CD4-positive, alpha-beta memory T cell (primary cell): ENCODE results near the gene SNAPIN. TPM values are rescaled to one million over a fixed set of nuclear protein-coding genes. Genes with fewer than 3 reads are reported as not detected.

ENCODE experiments used
- CTCF ChIA-PET: fragments of 350-600 bp; sonication (Branson Sonifier 250); formaldehyde crosslinking; loops from one replicate; lab custom pipeline; 2021; ENCODE audit warnings: inconsistent platforms; ENCODE audit not compliant: partially characterized antibody; lab: Charles Lee
- POLR2A ChIA-PET: fragments of 350-600 bp; sonication (Branson Sonifier 250); formaldehyde crosslinking; loops from one replicate; lab custom pipeline; 2021; ENCODE audit not compliant: partially characterized antibody; lab: Charles Lee
- DNase-seq, 5 donors: peaks; one replicate each; pipeline versions ENCODE4 v3.0.0 to v3.0.0-alpha.2; 2020 to 2022; ENCODE audit warnings: mixed read lengths in 1 of 5
- H3K27ac ChIP-seq: one replicate; pipeline ENCODE4 v1.7.0; 2013; ENCODE audit warnings: low read depth, low read length
- H3K27me3 ChIP-seq: 2 replicates; pipeline ENCODE4 v1.7.0; 2013; ENCODE audit warnings: mild to moderate bottlenecking, low read length, moderate library complexity; ENCODE audit not compliant: insufficient read depth
- H3K36me3 ChIP-seq: 2 replicates; pipeline ENCODE4 v1.7.0; 2013; ENCODE audit warnings: mild to moderate bottlenecking, low read length, moderate library complexity; ENCODE audit not compliant: insufficient read depth
- H3K4me1 ChIP-seq: 2 replicates; pipeline ENCODE4 v1.7.0; 2013; ENCODE audit warnings: mild to moderate bottlenecking, low read length, moderate library complexity; ENCODE audit not compliant: insufficient read depth
- H3K4me3 ChIP-seq, 2 donors: one replicate each; pipeline ENCODE4 v1.7.0; 2013; ENCODE audit warnings: low read length in 2 of 2, mild to moderate bottlenecking in 1 of 2
- H3K9me3 ChIP-seq, 2 donors: one replicate each; pipeline ENCODE4 v1.7.0; 2013; ENCODE audit warnings: low read length in 2 of 2, control low read depth in 1 of 2; ENCODE audit not compliant: control insufficient read depth in 1 of 2
- H3K27ac Mint-ChIP-seq, 7 donors: one replicate each; pipeline ENCODE4 v1.8.0; 2020 to 2021; ENCODE audit warnings: mixed read lengths in 7 of 7, mild to moderate bottlenecking in 6 of 7, inconsistent platforms in 3 of 7, moderate library complexity in 3 of 7
- H3K27me3 Mint-ChIP-seq, 2 donors: one replicate each; pipeline ENCODE4 v1.8.0; 2020 to 2021; ENCODE audit warnings: mixed read lengths in 2 of 2
- H3K36me3 Mint-ChIP-seq, 2 donors: one replicate each; pipeline ENCODE4 v1.8.0; 2020 to 2021; ENCODE audit warnings: mixed read lengths in 2 of 2, inconsistent platforms in 1 of 2, mild to moderate bottlenecking in 1 of 2
- H3K4me1 Mint-ChIP-seq, 4 donors: one replicate each; pipeline ENCODE4 v1.8.0; 2020 to 2021; ENCODE audit warnings: mixed read lengths in 4 of 4, mild to moderate bottlenecking in 1 of 4
- H3K4me3 Mint-ChIP-seq, 8 donors: one replicate each; pipeline ENCODE4 v1.8.0; 2020 to 2021; ENCODE audit warnings: mixed read lengths in 8 of 8, mild to moderate bottlenecking in 7 of 8, moderate library complexity in 6 of 8, inconsistent platforms in 3 of 8
- H3K9me3 Mint-ChIP-seq, 8 donors: one replicate each; pipeline ENCODE4 v1.8.0; 2020 to 2021; ENCODE audit warnings: mixed read lengths in 8 of 8, mild to moderate bottlenecking in 5 of 8, inconsistent platforms in 3 of 8, moderate library complexity in 1 of 8
- intact Hi-C: fragments of 100-400 bp; cut with micrococcal nuclease; formaldehyde crosslinking; loops from one replicate; pipeline ENCODE4 v1.15.1; 2023
- polyA plus RNA-seq, 2 donors: library from polyadenylated mRNA; unstranded; fragments of 300-500 nt; fragmentation: Illumina TruSeq; gene quantifications; one replicate each; pipeline ENCODE4 v1.2.3, GENCODE V29; 2021
- total RNA-seq, 2 experiments: library from RNA; stranded (reverse); gene quantifications; one replicate each; pipeline ENCODE4 v1.2.3, GENCODE V29; 2021

SNAPIN gene
- total and polyA plus RNA-seq, 4 experiments from 2014 or later: 26.4 to 85.6 (median 51.3) TPM

DNA sequence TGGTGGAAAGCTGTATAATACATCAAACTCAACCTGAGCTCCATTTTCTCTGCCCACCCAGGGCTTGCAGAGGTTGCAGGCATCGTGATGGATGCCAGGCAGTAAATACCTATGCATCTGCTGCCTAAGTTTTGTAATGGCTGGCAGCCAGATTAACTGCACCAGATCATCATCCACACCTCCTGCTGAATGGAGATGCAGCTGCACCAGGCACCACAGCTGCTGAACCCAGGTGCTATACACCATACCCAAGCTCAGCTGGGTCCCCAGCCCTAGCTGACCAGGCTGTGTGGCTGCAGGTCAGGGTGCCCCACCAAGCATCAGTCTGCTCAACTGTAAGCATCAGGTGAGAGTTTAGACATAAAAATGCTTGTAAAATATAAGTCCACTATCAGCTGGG lies 6.7 kb upstream of the SNAPIN start:
- no peaks in the 10 kb centered on the region for H3K9me3 ChIP-seq
- ChIA-PET CTCF (interaction anchor here (1.7 to 2.4 kb wide), 2 partner anchors 9 to 13 kb away, joined by 5 read pairs; no protein-coding TSS in a partner anchor), POLR2A (interaction anchor here (0.6 to 1.2 kb wide), 5 partner anchors 8 to 76 kb away, joined by 3 read pairs; partner anchors contain the start of genes CHTOP and INTS3)
- no peak overlapping the region for H3K4me3 ChIP-seq
- Mint-ChIP-seq H3K4me3 (no peak overlapping the region), H3K4me1 (peaks cover 13 to 37% (median 20%) of the 10 kb centered on the region in 4 donors), H3K27ac (no peak overlapping the region), H3K9me3 (no peaks in the 10 kb centered on the region), H3K36me3 (peaks cover 0 to 8% of the 10 kb centered on the region in 2 donors), H3K27me3 (no peaks in the 10 kb centered on the region)
- no peak overlapping the region for H3K27ac ChIP-seq
- DNase-seq: no peak
- intact Hi-C loops: no loop called here
- no peaks in the 10 kb centered on the region for H3K36me3 ChIP-seq
- no peaks in the 10 kb centered on the region for H3K27me3 ChIP-seq
- peaks cover 16% of the 10 kb centered on the region for H3K4me1 ChIP-seq

DNA sequence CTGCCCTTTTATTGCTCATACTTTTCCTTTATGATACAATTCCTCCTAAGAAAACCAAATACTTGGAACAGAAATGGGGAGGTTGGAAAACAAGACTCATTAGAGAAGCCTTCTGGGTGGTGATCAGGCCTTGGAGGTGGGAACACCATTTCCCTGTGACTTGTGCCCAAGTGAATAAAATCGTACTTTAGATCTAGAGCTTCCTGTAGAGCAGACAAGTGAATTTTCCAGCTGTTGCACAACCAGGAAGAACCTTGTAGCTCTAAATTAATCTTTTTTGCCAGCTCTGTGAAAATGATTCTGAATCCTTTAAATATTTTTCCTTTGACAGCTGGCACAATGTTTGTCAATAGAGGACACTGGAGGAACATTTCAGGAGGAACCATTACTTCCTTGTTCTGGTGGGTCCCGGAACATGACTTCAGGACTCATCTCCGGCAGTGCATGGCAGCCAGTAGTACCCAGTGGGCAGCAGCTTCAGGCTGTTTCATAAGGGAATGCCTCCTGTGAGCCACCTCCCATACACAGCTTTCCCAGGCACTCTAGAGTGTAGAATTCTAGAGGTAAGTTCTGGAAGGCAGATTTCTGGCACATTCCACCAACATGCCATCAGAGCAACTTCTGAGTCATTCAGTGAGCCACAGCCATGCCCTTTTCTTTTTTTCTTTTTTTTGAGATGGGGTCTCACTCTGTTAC lies 5.5 kb upstream of the SNAPIN start:
- Histone ChIP-seq H3K27ac (no peak overlapping the region), H3K9me3 (no peaks in the 10 kb centered on the region), H3K4me1 (peaks cover 18% of the 10 kb centered on the region), H3K36me3 (no peaks in the 10 kb centered on the region), H3K4me3 (no peak overlapping the region), H3K27me3 (no peaks in the 10 kb centered on the region)
- intact Hi-C loops: no loop called here
- ChIA-PET POLR2A (interaction anchor here (1.0 kb wide), 1 partner anchor 13 kb away, joined by 3 read pairs; no protein-coding TSS in a partner anchor), CTCF (interaction anchor here (1.7 to 2.4 kb wide), 2 partner anchors 10 to 14 kb away, joined by 5 read pairs; no protein-coding TSS in a partner anchor)
- Mint-ChIP-seq H3K4me1 (peaks cover 10 to 29% (median 15%) of the 10 kb centered on the region in 4 donors), H3K9me3 (no peaks in the 10 kb centered on the region), H3K4me3 (no peak overlapping the region), H3K36me3 (peaks cover 0 to 2% of the 10 kb centered on the region in 2 donors), H3K27me3 (no peaks in the 10 kb centered on the region), H3K27ac (peak overlapping the region in 2 of 7 donors; percentile 44 to 53)
- DNase-seq: no peak

DNA sequence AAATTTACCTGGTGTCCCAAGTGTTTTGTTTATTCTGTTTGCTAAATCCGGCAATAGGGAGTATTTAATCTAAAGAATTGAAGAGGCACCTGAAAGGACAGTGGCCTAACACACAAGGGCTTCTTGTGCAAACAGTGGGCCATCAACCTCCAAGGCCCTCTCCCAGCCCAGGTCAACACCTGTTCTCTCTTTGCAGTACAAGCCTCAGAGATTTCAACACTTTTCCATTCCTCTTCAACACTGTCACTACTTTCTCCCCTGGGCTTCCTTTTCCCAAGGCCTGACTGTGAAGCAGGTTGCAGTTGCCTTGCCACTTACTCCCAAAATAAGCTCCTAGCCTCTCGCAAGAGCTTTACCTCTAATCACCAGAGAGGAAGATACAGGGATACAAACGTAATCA lies 3.2 kb upstream of the SNAPIN start:
- POLR2A ChIA-PET: interaction anchor here (0.8 to 1.2 kb wide), 2 partner anchors 16 to 22 kb away, joined by 3 to 4 read pairs; partner anchors contain the start of gene CHTOP

DNA sequence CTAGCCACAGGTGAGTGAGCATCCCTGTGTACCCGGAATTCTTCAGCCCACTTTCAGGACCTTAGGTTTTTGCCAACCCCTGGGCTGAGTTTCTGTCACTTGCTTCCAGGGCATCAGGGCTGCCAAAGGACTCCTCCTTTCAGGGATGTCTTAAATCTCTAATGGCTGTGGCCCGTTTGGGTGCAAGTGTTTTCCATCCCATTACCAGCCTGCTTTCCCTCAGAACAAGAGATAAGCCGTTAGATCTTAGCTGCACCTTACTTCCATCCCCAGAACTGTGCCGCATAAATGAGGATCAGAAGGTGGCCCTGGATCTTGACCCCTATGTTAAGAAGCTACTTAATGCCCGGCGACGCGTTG lies 652 bp downstream of the SNAPIN start:
- Histone ChIP-seq H3K4me1 (peaks cover 19% of the 10 kb centered on the region), H3K27me3 (no peaks in the 10 kb centered on the region), H3K9me3 (no peaks in the 10 kb centered on the region), H3K4me3 (peak overlapping the region; percentile 66 to 67), H3K27ac (peak overlapping the region; percentile 89), H3K36me3 (peaks cover 33% of the 10 kb centered on the region)
- peaks cover 26 to 40% of the 10 kb centered on the region in 2 donors for H3K36me3 Mint-ChIP-seq
- H3K27ac Mint-ChIP-seq: peak overlapping the region; percentile 89 to 97 (median 95)
- H3K4me1 Mint-ChIP-seq: peaks cover 9 to 21% (median 14%) of the 10 kb centered on the region in 4 donors
- intact Hi-C loops: loop anchor here (2.0 kb wide), 1 partner anchor 20 kb away; the partner anchor contains the start of gene NPR1
- peak overlapping the region; percentile 94 to 97 (median 96) for H3K4me3 Mint-ChIP-seq
- ChIA-PET POLR2A (interaction anchor here (1.0 to 3.0 kb wide), 13 partner anchors 8 to 331 kb away, joined by 3 to 33 read pairs (median 7); partner anchors contain the start of genes CHTOP, ILF2, RPS27 and S100A4), CTCF (interaction anchor here (0.7 to 1.2 kb wide), 2 partner anchors 25 to 148 kb away, joined by 3 read pairs; partner anchors contain the start of gene CHTOP)
- H3K27me3 Mint-ChIP-seq: no peaks in the 10 kb centered on the region
- H3K9me3 Mint-ChIP-seq: no peaks in the 10 kb centered on the region
- DNase-seq: no peak

More for the DNA sequence above, 3.2 kb upstream of the SNAPIN start:
- CTCF ChIA-PET: no interaction called here
- Mint-ChIP-seq H3K9me3 (no peaks in the 10 kb centered on the region), H3K27ac (peak overlapping the region in 1 of 7 donors; percentile 10), H3K27me3 (no peaks in the 10 kb centered on the region), H3K4me3 (no peak overlapping the region), H3K36me3 (peaks cover 0 to 6% of the 10 kb centered on the region in 2 donors), H3K4me1 (peaks cover 9 to 25% (median 14%) of the 10 kb centered on the region in 4 donors)
- intact Hi-C loops: no loop called here
- H3K27ac ChIP-seq: no peak overlapping the region
- DNase-seq: no peak
- peaks cover 19% of the 10 kb centered on the region for H3K4me1 ChIP-seq
- H3K27me3 ChIP-seq: no peaks in the 10 kb centered on the region
- no peaks in the 10 kb centered on the region for H3K36me3 ChIP-seq
- H3K9me3 ChIP-seq: no peaks in the 10 kb centered on the region
- no peak overlapping the region for H3K4me3 ChIP-seq

DNA sequence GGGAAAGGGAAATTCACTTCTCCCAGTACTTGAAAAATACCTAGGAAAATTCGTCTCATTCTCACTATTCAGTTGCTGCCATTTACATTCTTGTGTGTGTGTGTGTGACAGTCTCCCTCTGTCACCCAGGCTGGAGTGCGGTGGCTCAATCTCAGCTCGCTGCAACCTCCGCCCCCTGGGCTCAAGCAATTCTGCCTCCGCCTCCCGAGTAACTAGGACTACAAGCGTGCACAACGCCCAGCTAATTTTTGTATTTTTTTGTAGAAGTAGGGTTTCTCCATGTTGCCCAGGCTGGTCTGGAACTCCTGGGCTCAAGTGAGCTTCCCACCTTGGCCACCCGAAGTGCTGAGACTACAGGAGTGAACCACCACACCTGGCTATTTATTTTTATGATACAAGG lies 1.2 kb downstream of the SNAPIN start:
- peak overlapping the region in 6 of 7 donors; percentile 89 to 97 (median 96) for H3K27ac Mint-ChIP-seq
- H3K4me3 Mint-ChIP-seq: peak overlapping the region; percentile 94 to 97 (median 96)
- peak overlapping the region; percentile 89 for H3K27ac ChIP-seq
- peaks cover 31 to 44% of the 10 kb centered on the region in 2 donors for H3K36me3 Mint-ChIP-seq
- H3K9me3 ChIP-seq: no peaks in the 10 kb centered on the region
- no peaks in the 10 kb centered on the region for H3K27me3 Mint-ChIP-seq
- H3K9me3 Mint-ChIP-seq: no peaks in the 10 kb centered on the region
- DNase-seq: no peak
- no peaks in the 10 kb centered on the region for H3K27me3 ChIP-seq
- H3K4me1 Mint-ChIP-seq: peaks cover 9 to 21% (median 14%) of the 10 kb centered on the region in 4 donors
- ChIA-PET POLR2A (interaction anchor here (0.6 to 3.0 kb wide), 12 partner anchors 9 to 599 kb away, joined by 3 to 33 read pairs (median 6); partner anchors contain the start of genes CHTOP, ILF2 and S100A6), CTCF (interaction anchor here (0.7 kb wide), 2 partner anchors 25 to 308 kb away, joined by 3 to 4 read pairs; partner anchors contain the start of gene CHTOP)
- intact Hi-C loops: loop anchor here (2.0 kb wide), 1 partner anchor 19 kb away; the partner anchor contains the start of gene NPR1
- peak overlapping the region in 1 of 2 donors; percentile 67 for H3K4me3 ChIP-seq
- H3K4me1 ChIP-seq: peaks cover 19% of the 10 kb centered on the region
- peaks cover 38% of the 10 kb centered on the region for H3K36me3 ChIP-seq

DNA sequence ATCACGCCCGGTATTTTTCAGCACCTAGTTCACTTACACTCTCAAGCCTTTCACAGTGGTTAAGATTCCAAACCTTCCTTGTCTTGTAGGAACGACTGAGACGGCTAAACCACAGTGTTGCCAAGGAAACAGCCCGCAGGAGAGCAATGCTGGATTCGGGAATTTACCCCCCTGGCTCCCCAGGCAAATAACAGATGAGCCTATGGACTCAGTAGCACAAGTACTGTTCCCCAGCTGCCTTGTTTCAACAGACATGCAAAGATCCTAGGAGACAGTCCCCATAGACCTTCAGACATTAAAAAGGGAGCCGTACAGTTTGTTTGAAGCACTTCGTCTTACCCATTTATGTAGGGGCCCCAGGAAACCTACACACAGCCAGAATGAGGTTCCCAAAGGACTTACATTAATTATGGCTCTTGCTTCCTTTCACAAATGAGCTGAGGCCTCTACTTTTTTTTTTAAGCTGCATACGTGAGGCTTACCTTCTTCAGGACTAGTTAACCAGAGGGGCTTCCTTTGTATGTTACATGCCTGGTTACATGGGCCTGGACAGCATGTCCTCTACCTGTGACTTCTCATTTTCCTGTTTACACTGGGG lies 2.7 kb downstream of the SNAPIN start:
- no peaks in the 10 kb centered on the region for H3K9me3 ChIP-seq
- H3K4me3 ChIP-seq: no peak overlapping the region
- Mint-ChIP-seq H3K27ac (peak overlapping the region in 5 of 7 donors; percentile 31 to 65 (median 62)), H3K4me3 (peak overlapping the region in 3 of 8 donors; percentile 6 to 55 (median 14)), H3K9me3 (no peaks in the 10 kb centered on the region), H3K4me1 (peaks cover 8 to 19% (median 14%) of the 10 kb centered on the region in 4 donors), H3K36me3 (peaks cover 47 to 56% of the 10 kb centered on the region in 2 donors), H3K27me3 (no peaks in the 10 kb centered on the region)
- peaks cover 54% of the 10 kb centered on the region for H3K36me3 ChIP-seq
- intact Hi-C loops: no loop called here
- H3K27ac ChIP-seq: no peak overlapping the region
- DNase-seq: no peak
- H3K4me1 ChIP-seq: peaks cover 19% of the 10 kb centered on the region
- ChIA-PET CTCF (no interaction called here), POLR2A (interaction anchor here (1.7 kb wide), 1 partner anchor 66 kb away, joined by 4 read pairs; the partner anchor contains the start of gene INTS3)
- H3K27me3 ChIP-seq: no peaks in the 10 kb centered on the region
